HepG2 (cell line): Measurements from ENCODE around the gene SEC14L2. TPM values are rescaled to one million over a fixed set of nuclear protein-coding genes. Genes with fewer than 3 reads are reported as not detected.
A peak's percentile ranks its signal among the peaks of the same experiment; 100 is the strongest.

Source experiments
- AKAP8 ChIP-seq: sonication (generic); formaldehyde crosslinking; IDR thresholded peaks from 2 replicates; pipeline ENCODE4 v1.5.1; 2020; ENCODE audit warnings: mild to moderate bottlenecking, missing genetic modification reagents
- BCL6 ChIP-seq: IDR thresholded peaks from 2 replicates; pipeline ENCODE4 v1.6.1; 2016; ENCODE audit warnings: missing genetic modification reagents, missing compliant biosample characterization
- IRX3 ChIP-seq: sonication (generic); formaldehyde crosslinking; IDR thresholded peaks from 2 replicates; pipeline ENCODE4 v1.8.1; 2023; ENCODE audit warnings: mild to moderate bottlenecking, low read depth, missing genetic modification reagents, borderline replicate concordance
- KAT8 ChIP-seq: IDR thresholded peaks from 2 replicates; pipeline ENCODE4 v1.6.1; 2016; ENCODE audit warnings: missing genetic modification reagents, missing compliant biosample characterization
- MAFK ChIP-seq, 2 experiments: IDR thresholded peaks in 1 of 2; conservative IDR thresholded peaks in 1 of 2; 2 replicates each; pipeline ENCODE4 v1.6.1; 2011; ENCODE audit warnings: improper control_type of control experiment in 2 of 2, low read length in 2 of 2
- MLLT10 ChIP-seq: sonication (generic); formaldehyde crosslinking; IDR thresholded peaks from 2 replicates; pipeline ENCODE4 v1.4.0; 2020; ENCODE audit warnings: missing genetic modification reagents
- MTERF4 ChIP-seq: sonication (generic); formaldehyde crosslinking; IDR thresholded peaks from 2 replicates; pipeline ENCODE4 v1.8.0; 2023; ENCODE audit warnings: mild to moderate bottlenecking, missing genetic modification reagents
- MYPOP ChIP-seq: sonication (generic); formaldehyde crosslinking; IDR thresholded peaks from 2 replicates; pipeline ENCODE4 v1.8.1; 2023; ENCODE audit warnings: mild to moderate bottlenecking, moderate library complexity, missing genetic modification reagents
- NBN ChIP-seq: fragments of 450-650 bp; conservative IDR thresholded peaks from 2 replicates; pipeline ENCODE4 v1.6.1; 2017
- NFYB ChIP-seq: sonication (generic); formaldehyde crosslinking; IDR thresholded peaks from 2 replicates; pipeline ENCODE4 v1.4.0; 2020; ENCODE audit warnings: missing genetic modification reagents
- NR1H2 ChIP-seq: sonication (generic); formaldehyde crosslinking; IDR thresholded peaks from 2 replicates; pipeline ENCODE4 v1.8.1; 2022; ENCODE audit warnings: low read depth, missing genetic modification reagents, borderline replicate concordance
- PLSCR1 ChIP-seq: sonication (generic); formaldehyde crosslinking; IDR thresholded peaks from 2 replicates; pipeline ENCODE4 v1.5.0; 2020; ENCODE audit warnings: missing genetic modification reagents, mild to moderate bottlenecking, borderline replicate concordance
- POLR2AphosphoS5 ChIP-seq: IDR thresholded peaks from 2 replicates; pipeline ENCODE4 v1.6.1; 2012; ENCODE audit warnings: low read depth, low read length
- REPIN1 ChIP-seq: sonication (generic); formaldehyde crosslinking; IDR thresholded peaks from 2 replicates; pipeline ENCODE4 v1.8.0; 2022; ENCODE audit warnings: missing genetic modification reagents, low read depth, mild to moderate bottlenecking, borderline replicate concordance
- RFXAP ChIP-seq: sonication (generic); formaldehyde crosslinking; IDR thresholded peaks from 2 replicates; pipeline ENCODE4 v1.4.0; 2020; ENCODE audit warnings: missing genetic modification reagents, borderline replicate concordance
- SNAI1 ChIP-seq: sonication (generic); formaldehyde crosslinking; IDR thresholded peaks from 2 replicates; pipeline ENCODE4 v1.5.0; 2020; ENCODE audit warnings: mild to moderate bottlenecking, missing genetic modification reagents, borderline replicate concordance
- TARDBP ChIP-seq: sonication (generic); formaldehyde crosslinking; IDR thresholded peaks from 2 replicates; pipeline ENCODE4 v1.8.0; 2022; ENCODE audit warnings: mild to moderate bottlenecking, missing genetic modification reagents
- TBX3 ChIP-seq: fragments of 450-650 bp; IDR thresholded peaks from 2 replicates; pipeline ENCODE4 v1.6.1; 2017; ENCODE audit warnings: antibody characterized with exemption, mild to moderate bottlenecking, inconsistent platforms, borderline replicate concordance
- TCF7 ChIP-seq: sonication (generic); IDR thresholded peaks from 2 replicates; pipeline ENCODE4 v1.6.1; 2016; ENCODE audit warnings: antibody characterized with exemption, low read depth
- ZNF10 ChIP-seq: sonication (generic); formaldehyde crosslinking; IDR thresholded peaks from 2 replicates; pipeline ENCODE4 v1.4.0; 2020; ENCODE audit warnings: mild to moderate bottlenecking, low read depth, missing genetic modification reagents, borderline replicate concordance
- ZNF121 ChIP-seq: sonication (generic); formaldehyde crosslinking; IDR thresholded peaks from 2 replicates; pipeline ENCODE4 v1.5.0; 2020; ENCODE audit warnings: mild to moderate bottlenecking, missing genetic modification reagents
- ZNF225 ChIP-seq: sonication (generic); formaldehyde crosslinking; IDR thresholded peaks from 2 replicates; pipeline ENCODE4 v1.4.0; 2020; ENCODE audit warnings: mild to moderate bottlenecking, missing genetic modification reagents
- ZNF577 ChIP-seq: sonication (generic); formaldehyde crosslinking; IDR thresholded peaks from 2 replicates; pipeline ENCODE4 v1.4.0; 2020; ENCODE audit warnings: mild to moderate bottlenecking, low read depth, missing genetic modification reagents, borderline replicate concordance
- ZNF724P ChIP-seq: sonication (generic); formaldehyde crosslinking; IDR thresholded peaks from 2 replicates; pipeline ENCODE4 v1.8.0; 2022; ENCODE audit warnings: missing genetic modification reagents, borderline replicate concordance
- ZNF772 ChIP-seq: sonication (generic); formaldehyde crosslinking; IDR thresholded peaks from 2 replicates; pipeline ENCODE4 v1.5.0; 2020; ENCODE audit warnings: mild to moderate bottlenecking, missing genetic modification reagents
- ZNF777 ChIP-seq: sonication (generic); formaldehyde crosslinking; IDR thresholded peaks from 2 replicates; pipeline ENCODE4 v1.4.0; 2020; ENCODE audit warnings: missing genetic modification reagents
- ZNF781 ChIP-seq: sonication (generic); formaldehyde crosslinking; IDR thresholded peaks from 2 replicates; pipeline ENCODE4 v1.5.1; 2020; ENCODE audit warnings: borderline replicate concordance, mild to moderate bottlenecking, missing genetic modification reagents; ENCODE audit errors: not compliant biosample characterization
- ZNF878 ChIP-seq: sonication (generic); formaldehyde crosslinking; IDR thresholded peaks from 2 replicates; pipeline ENCODE4 v1.8.1; 2023; ENCODE audit warnings: mild to moderate bottlenecking, missing genetic modification reagents, moderate library complexity
- polyA plus RNA-seq, 8 experiments: library from polyadenylated mRNA; depleted of rRNA in 3 of 8; stranded (reverse) in 7 of 8; unstranded in 1 of 8; fragments of >200 nt; fragmentation: Illumina TruSeq in 4 of 8; extraction: Trizol in 4 of 8; gene quantifications; 2 replicates each; pipeline versions ENCODE4 v1.2.1 to v1.2.3, GENCODE V29; 2011 to 2016; ENCODE audit warnings: low read depth in 4 of 8, missing spikeins in 1 of 8, mixed read lengths in 1 of 8; ENCODE audit not compliant: insufficient read depth in 1 of 8
- total RNA-seq, 5 experiments: library from RNA; depleted of rRNA; stranded (reverse); fragments of >200 nt; fragmentation: Illumina TruSeq; extraction: Trizol; gene quantifications; 2 replicates each; pipeline ENCODE4 v1.2.3, GENCODE V29; 2016; ENCODE audit warnings: low read depth in 1 of 5

Gene SEC14L2
- total and polyA plus RNA-seq, 2 of the 13 experiments (the other 11 are each of a cell fraction or from before 2014, with no cell fraction given), result 4.1 to 5.1 TPM

DNA sequence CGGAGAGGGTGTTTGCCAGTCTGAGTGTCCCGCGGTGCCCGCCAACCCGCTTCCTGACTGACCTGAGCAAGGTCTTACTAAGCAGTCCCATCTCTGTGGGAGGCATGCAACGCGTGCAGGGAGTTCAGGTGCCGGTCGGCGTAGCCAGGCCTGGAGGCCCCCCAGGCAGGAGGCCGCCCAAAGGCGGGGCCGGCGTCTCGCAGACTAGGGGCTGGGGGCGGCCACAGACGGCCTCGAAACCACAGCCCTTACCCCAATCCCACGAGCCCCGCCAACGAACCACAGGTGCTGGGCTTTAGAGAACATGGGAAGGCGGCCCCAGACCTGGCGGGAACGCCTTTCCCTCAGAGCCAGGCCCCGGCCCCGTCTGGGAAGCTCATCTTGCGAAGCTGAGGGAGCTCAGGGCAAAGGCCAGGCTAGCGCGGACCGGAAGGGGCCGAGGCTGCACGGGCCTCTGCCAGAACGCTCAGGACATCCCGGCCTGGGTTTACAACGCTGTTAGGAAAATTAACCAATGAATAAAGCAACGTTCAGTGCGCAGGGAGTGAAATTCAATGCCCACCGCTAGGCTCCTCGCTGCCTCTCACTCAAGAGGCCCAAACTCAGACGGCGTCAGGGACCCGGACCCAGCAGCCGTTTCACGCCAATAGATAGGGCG is 26.6 kb downstream of the SEC14L2 start (continued):
- TF ChIP-seq MTERF4, result peak; percentile 73; the same call in 1 of the 2 replicates
- TF ChIP-seq TARDBP (CRISPR knock-in tag), result no peak
- TF ChIP-seq ZNF878 (CRISPR knock-in tag), result peak; percentile 80; the same call in 1 of the 2 replicates
- TF ChIP-seq MYPOP (CRISPR knock-in tag), result peak; percentile 65; the same call in 1 of the 2 replicates
- no peak for TF ChIP-seq NFYB (CRISPR knock-in tag)
- no peak; the same call in 1 of the 2 replicates for TF ChIP-seq ZNF225 (CRISPR knock-in tag)
- TF ChIP-seq NR1H2 (CRISPR knock-in tag), result no peak
- no peak; the same call in 1 of the 2 replicates for TF ChIP-seq BCL6 (CRISPR knock-in tag)
- TF ChIP-seq POLR2AphosphoS5, result peak; percentile 92
- TF ChIP-seq ZNF777 (CRISPR knock-in tag), result peak; percentile 81
- no peak for TF ChIP-seq TBX3
- peak; percentile 18; the same call in 1 of the 2 replicates for TF ChIP-seq ZNF772 (CRISPR knock-in tag)
- TF ChIP-seq ZNF121 (CRISPR knock-in tag), result peak; percentile 84
- no peak for TF ChIP-seq KAT8
- no peak for TF ChIP-seq ZNF10 (CRISPR knock-in tag)
- TF ChIP-seq SNAI1 (CRISPR knock-in tag), result no peak
- no peak for TF ChIP-seq AKAP8 (CRISPR knock-in tag)
- TF ChIP-seq ZNF577 (CRISPR knock-in tag), result no peak
- 0 out of 2 replicates have a peak, but pooled peaks have one; percentile 39 for TF ChIP-seq RFXAP (CRISPR knock-in tag)
- TF ChIP-seq IRX3 (CRISPR knock-in tag), result 0 out of 2 replicates have a peak, but pooled peaks have one; percentile 40
- no peak for TF ChIP-seq PLSCR1 (CRISPR knock-in tag)
- TF ChIP-seq ZNF781 (CRISPR knock-in tag), result peak; percentile 93
- TF ChIP-seq ZNF724P (CRISPR knock-in tag), result 0 out of 2 replicates have a peak, but pooled peaks have one; percentile 45
- TF ChIP-seq TCF7, result no peak
- no peak for TF ChIP-seq MAFK (conservative IDR thresholded peaks at IDR 0.05 in 1 of 2, IDR thresholded peaks at IDR 0.05 in 1 of 2; ENCODE audit: low read length in 2 of 2)
- TF ChIP-seq NBN, result no peak
- 0 out of 2 replicates have a peak, but pooled peaks have one; percentile 37 for TF ChIP-seq MLLT10 (CRISPR knock-in tag)
- TF ChIP-seq REPIN1 (CRISPR knock-in tag), result peak; percentile 20; the same call in 1 of the 2 replicates
